HTR-8/SVneo (cell line): ENCODE measurements around the gene CHST1.

ENCODE experiments used
- DNase-seq: peaks from one replicate; pipeline ENCODE4 v3.0.0; 2011; ENCODE audit warnings: low spot score, mixed read lengths; ENCODE audit not compliant: insufficient read length
- FAIRE-seq: peaks from 2 replicates; lab custom pipeline; 2011; peaks lifted over from hg19 to GRCh38; lab: Jason Lieb, UNC

Gene CHST1

DNA sequence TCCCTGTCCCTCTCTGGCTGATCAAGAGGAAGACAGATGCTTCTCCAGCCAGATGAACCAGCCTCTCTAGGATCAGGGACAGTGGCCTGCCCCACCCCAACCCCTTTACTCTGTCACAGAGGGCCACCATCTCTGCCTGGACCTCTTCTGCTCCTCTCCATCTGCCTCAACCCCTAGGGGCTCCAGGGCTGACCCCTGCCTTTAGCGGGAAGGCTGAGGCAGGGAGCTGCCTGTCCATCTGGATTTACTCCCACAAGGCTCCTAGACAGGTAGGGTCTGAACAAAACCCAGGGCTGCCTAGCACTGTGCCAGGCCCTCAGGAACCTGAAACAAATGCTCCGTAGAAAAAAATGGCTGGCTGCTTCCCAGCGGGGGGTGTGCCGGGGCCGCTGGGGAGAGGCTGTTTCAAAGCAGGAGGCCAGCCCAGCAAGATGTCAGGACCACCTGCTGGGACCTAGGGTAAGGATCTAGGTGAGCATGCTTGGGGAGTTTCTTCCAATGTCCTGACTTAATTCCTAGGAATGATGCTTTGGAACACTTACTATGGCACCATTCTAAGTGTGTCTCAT is 3.2 kb downstream of the CHST1 start:
- FAIRE-seq (no peak), DNase-seq (no peak)

GRCh38 chr11:45661439-45662055 is 3.9 kb downstream of the CHST1 start:
- DNase-seq (no peak), FAIRE-seq (no peak)

- no peak for DNase-seq
- FAIRE-seq = no peak
These were observed 4.5 kb downstream of the CHST1 start for GRCh38 chr11:45660729-45661438.

DNA sequence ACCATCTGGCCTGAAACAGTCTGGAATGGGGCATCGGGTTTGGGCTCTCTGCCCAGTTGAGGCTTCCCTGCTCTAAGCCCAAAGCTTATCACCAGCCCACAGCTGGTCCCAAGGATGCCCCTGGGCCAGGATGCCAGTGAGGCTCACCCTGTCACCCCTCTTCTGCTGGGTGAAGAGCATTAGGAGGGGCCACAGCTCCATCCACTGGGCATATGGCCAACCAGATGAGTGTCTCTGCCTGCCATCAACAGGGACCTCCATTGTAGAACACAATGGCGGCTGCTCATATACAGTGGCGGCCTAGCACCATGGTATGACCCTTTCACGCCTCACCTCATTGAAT is 5.6 kb downstream of the CHST1 start:
- FAIRE-seq = no peak

GRCh38 chr11:45659031-45659817 is 6.2 kb downstream of the CHST1 start:
- DNase-seq (no peak), FAIRE-seq (no peak)

More for the DNA sequence above, 5.6 kb downstream of the CHST1 start:
- DNase-seq = no peak

DNA sequence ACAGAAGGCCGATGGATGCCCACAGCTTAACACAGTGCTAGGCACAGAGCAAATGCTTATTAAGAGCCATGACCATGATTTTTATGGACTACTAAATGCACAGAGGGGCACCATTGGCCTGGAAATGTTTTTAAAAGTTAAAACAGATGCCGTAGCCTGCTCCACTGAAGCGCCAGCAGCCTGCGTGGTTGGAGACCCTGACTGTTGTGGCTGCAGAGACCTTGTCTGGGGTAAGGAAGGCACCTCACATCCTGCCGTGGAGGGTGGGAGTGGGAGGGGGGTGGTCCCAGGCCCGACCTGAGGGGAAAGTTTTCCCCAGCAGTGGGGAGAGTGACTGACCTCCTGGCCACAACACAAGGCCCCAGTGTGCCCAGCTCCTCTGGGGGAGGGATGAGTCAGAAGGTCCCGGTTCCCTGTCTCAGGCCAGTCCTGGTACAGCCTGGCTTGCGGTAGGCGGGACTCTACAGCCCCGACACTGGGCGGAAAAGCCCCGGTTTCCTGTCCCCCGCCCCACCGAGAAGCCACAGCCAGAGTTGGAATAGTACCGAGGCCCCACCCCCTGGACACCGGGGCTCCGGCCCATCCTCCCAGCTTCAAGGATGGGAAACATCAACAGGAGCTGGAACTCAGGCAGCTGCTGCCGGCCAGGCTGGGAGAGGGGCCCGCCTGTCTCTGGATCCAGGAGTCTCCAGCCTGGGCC is 7.0 kb downstream of the CHST1 start:
- FAIRE-seq (no peak), DNase-seq (peak; percentile 58)

- FAIRE-seq = no peak
- no peak for DNase-seq
These were observed 7.7 kb downstream of the CHST1 start for GRCh38 chr11:45657496-45658260.

- FAIRE-seq (no peak), DNase-seq (no peak)
These were observed 9.6 kb downstream of the CHST1 start for GRCh38 chr11:45655831-45656230.

DNA sequence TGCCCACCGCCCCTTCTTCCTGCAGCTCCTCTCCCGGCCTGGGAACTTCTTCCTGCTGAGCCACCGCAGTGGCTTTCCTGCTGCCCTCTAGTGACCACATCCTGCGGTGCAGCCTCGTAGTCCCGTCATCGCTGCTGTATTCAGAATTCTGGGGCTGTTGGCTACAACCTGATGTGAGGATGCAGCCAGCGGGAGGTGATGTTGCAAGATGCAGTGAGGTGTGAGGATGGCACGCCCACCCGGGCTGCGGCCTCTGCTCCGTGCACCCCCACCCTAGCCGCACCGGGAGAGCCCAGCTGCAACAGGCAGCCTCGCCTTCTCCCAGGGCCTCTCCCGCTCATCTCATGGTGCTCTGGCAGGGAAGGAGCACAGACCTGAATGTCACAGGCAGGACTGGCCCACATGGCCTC is 10.1 kb downstream of the CHST1 start:
- FAIRE-seq = peak; percentile 98

GRCh38 chr11:45655012-45655283 is 10.5 kb downstream of the CHST1 start:
- DNase-seq = no peak
- no peak for FAIRE-seq

More for the DNA sequence above, 10.1 kb downstream of the CHST1 start:
- DNase-seq = peak; percentile 72

- FAIRE-seq (no peak), DNase-seq (no peak)
These were observed 11.0 kb downstream of the CHST1 start for GRCh38 chr11:45654231-45655011.

- DNase-seq (no peak), FAIRE-seq (no peak)
These were observed 12.1 kb downstream of the CHST1 start for GRCh38 chr11:45653277-45653676.

DNA sequence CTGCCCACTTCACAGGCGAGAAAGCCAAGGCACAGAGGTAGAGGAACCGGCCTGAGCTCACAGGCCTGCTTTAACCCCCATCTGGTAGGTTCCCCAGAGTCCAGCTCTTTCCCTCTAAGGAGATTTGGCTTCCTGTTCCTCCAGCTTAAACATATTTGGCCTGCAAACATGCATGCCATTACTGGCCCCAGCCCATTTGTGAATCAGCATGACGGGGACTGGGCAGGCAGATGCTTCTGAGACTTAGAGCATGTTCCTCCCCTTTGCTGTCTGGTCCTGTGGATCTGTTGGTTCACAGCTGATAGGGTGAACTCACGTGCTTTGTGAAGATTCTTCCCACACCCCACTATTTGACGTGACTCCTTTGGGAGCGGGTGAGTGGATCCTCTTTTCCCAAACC is 12.6 kb downstream of the CHST1 start:
- FAIRE-seq (no peak), DNase-seq (no peak)

DNA sequence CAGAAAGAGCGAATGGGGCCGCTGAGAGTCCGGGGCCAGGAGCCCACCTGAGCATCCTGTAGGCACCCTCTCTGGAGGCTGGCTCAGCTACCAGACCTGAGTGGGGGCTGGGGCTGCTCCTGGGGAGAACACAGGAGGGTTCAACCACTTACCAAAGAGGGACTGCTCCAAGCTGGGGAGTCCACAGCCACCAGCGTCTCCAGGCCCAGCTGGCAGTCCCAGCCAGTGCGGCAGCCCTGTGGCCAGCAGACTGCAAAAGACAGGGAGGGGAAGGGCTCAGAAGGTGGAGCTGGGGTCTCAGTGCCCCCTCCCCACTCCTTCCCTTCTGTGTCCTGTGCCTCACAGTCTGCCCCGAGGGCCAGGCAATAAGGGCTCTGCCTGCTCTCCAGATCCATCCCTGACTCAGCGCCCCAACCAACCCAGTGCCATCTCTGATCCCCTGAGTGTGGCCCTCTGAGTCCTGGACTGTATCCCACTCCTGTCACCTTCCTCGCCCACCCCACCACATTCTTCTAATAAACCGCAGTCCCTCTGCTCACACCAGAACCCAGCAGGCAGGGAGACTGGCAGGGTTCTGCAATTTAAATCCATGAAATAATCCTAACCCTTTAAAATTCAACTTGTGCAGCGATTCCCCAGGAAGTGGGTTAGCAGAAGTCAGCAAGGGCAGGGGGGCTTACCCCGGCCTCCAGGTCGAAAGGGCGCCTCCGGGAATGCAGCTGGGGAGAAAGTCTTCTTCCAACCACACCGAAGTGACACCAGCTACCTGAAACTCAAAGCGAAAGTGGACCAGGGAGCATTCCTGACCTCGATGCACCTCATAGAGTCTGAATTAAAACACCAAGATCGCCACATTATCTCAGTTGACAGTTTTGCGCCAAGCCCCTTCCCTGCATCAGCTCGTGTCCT is 13.3 kb downstream of the CHST1 start:
- FAIRE-seq = no peak

GRCh38 chr11:45651156-45651555 is 14.3 kb downstream of the CHST1 start:
- DNase-seq (no peak), FAIRE-seq (no peak)

More for the DNA sequence above, 13.3 kb downstream of the CHST1 start:
- no peak for DNase-seq

DNA sequence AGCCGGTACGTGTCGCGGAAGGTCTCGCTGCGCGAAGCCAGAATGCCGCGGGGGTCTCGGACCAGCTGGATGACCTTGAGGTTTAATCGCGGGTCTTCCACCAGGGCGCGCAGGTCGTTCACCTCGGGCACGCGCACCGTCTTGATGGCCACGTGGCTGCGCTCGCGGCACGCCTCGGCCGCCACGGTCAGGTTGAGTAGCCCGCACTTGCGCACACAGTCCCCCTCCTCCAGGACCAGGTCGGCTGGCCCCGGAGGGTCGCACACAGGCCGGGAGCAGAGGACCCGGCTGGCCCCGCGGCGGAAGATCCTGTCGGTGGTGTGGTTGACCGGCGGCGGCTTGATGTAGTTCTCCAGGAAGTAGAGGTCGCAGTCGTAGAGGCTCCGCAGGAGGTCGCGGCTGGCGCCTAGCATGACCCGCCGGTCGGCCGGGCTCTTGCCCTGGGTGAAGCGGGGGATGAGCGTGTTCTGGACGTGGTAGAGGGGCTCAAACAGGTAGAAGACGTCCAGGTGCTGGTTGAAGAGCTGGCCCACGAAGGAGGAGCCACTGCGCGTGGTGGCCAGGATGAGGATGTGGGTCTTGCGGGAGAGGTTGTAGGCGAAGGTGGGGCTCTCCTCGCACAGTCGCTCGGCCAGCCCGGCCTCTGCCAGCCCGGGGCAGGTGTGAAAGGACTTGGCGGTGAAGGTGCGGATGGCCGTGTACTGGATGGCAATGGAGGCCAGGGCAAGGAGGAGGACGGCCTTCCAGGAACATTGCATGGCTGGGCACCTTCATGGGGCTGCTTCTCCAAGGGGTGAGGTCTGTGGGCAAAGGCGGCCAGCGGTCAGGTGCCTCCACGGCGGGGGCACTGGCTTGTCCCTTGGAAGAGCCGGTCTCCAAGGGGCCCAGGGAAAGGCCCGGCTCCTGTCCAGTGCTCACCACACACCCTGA is 15.0 kb downstream of the CHST1 start:
- DNase-seq = no peak
- FAIRE-seq = no peak

DNA sequence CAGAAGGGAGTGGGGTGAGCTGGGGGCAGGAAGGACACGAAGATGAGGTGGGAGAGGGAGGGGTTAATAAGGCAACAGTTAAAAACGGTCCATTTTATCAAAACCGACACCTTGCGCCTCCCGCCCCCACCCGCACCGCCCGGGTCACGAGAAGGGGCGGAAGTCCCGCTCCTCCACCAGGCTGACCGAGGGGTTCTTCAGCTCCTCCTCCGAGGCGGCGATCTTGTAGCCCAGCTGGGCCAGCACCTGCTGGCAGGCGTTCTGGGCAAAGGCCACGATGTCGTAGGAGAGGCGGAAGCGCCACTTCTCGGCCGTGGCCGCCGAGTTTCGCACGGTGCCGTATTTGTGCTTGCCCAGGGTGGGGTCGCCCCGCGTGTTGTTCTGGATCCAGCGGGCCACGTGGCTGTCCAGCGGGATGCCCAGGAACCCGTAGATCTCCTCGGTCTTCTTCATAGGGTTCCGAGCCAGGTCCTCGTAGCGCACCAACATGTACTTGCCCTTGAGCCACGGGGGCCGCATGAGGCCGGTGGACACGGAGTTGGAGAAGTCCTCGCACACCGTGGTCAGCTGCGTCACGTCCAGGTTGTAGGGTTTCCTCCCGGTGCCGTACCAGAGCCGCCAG is 15.8 kb downstream of the CHST1 start:
- DNase-seq = no peak
- no peak for FAIRE-seq
